Endothelial cell (in vitro differentiated cells): ENCODE data around the gene SCO2. TPM values are rescaled to one million over a fixed set of nuclear protein-coding genes. Genes with fewer than 3 reads are reported as not detected.

Experiments
- DNase-seq: peaks from one replicate; pipeline ENCODE4 v3.0.0; 2021; ENCODE audit warnings: low spot score
- H3K27ac Mint-ChIP-seq: one replicate; pipeline ENCODE4 v1.8.0; 2021; ENCODE audit warnings: mixed read lengths, inconsistent platforms; ENCODE audit not compliant: unreplicated experiment
- H3K27me3 Mint-ChIP-seq: one replicate; pipeline ENCODE4 v1.8.0; 2021; ENCODE audit warnings: mild to moderate bottlenecking, moderate library complexity, mixed read lengths, inconsistent platforms; ENCODE audit not compliant: unreplicated experiment
- H3K36me3 Mint-ChIP-seq: one replicate; pipeline ENCODE4 v1.8.0; 2021; ENCODE audit warnings: mild to moderate bottlenecking, low read depth, mixed read lengths, inconsistent platforms; ENCODE audit not compliant: unreplicated experiment
- H3K4me1 Mint-ChIP-seq: one replicate; pipeline ENCODE4 v1.8.0; 2021; ENCODE audit warnings: mild to moderate bottlenecking, mixed read lengths, inconsistent platforms; ENCODE audit not compliant: unreplicated experiment
- H3K4me3 Mint-ChIP-seq: one replicate; pipeline ENCODE4 v1.8.0; 2021; ENCODE audit warnings: mild to moderate bottlenecking, mixed read lengths, inconsistent platforms; ENCODE audit not compliant: unreplicated experiment
- H3K9me3 Mint-ChIP-seq: one replicate; pipeline ENCODE4 v1.8.0; 2021; ENCODE audit warnings: mixed read lengths, inconsistent platforms; ENCODE audit not compliant: unreplicated experiment
- CTCF ChIP-seq: fragments of 200-600 bp; sonication (generic); IDR thresholded peaks from one replicate; pipeline ENCODE4 v1.5.0; 2021; ENCODE audit warnings: antibody characterized with exemption; ENCODE audit not compliant: unreplicated experiment
- total RNA-seq: library from RNA; stranded (reverse); fragmentation: NEBNext Ultra II Directional; extraction: Animal tissue kit (Norgen Biotek cat#: 25700); gene quantifications from one replicate; pipeline ENCODE4 v1.2.1, GENCODE V29; 2021; ENCODE audit not compliant: unreplicated experiment

SCO2 gene
- total RNA-seq, 1 donor from 2014 or later = 1.1 TPM

- Mint-ChIP-seq H3K4me1 (peaks cover 12% of the 10 kb centered on the region), H3K27ac (no peak overlapping the region), H3K9me3 (no peaks in the 10 kb centered on the region), H3K4me3 (peak overlapping the region; percentile 83), H3K27me3 (peaks cover 37% of the 10 kb centered on the region), H3K36me3 (peaks cover 5% of the 10 kb centered on the region)
- no peak for DNase-seq
- no peak for TF ChIP-seq CTCF
Measured at GRCh38 chr22:50527921-50528681, 2.7 kb upstream of the SCO2 start.

DNA sequence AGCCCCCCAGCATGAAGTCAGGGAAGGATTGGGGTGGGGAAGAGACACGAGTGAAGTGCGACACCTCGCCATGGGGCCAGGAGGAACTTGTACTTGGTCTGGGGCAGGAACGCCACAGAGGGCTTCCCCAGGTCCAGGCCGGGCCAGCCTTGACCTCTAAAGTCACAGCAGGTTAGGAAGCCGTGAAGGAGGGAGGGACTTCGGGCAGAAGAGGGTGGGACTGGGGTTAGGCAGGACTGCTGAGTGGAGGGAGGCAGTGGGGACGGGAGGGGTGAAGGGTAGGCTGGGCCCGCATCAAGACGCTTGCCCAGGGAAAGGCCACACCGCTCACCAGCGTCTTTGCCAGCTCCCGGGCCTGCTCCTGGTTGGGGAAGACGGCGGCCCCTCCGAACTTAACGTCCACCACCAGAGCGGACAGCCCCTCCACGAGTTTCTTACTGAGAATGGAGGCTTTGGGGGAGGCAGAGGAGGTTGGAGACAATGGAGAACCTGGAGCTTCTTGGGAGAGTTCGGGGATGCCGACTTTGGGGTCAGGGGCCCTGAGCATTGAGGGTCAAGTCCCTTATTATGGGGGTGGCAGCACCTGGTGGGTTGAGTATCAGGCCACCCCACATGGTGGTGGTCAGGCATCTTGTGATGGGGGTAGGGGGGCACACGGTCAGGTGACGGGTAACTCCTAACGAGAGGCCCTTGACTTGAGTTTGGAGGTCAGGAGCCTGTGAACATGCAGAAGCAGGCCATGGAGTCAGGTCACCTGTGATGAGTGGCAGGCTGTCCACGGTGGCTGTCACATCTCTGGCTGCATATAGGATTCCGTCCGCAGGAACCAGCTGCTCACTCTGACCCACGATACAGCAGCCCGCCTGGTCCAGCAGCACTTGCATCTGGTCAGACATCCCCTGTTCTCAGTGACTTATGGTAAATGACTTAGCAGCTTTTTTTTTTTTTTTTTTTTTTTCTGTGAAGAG, 1.7 kb upstream of the SCO2 start:
- TF ChIP-seq CTCF = no peak
- Mint-ChIP-seq H3K27me3 (peaks cover 35% of the 10 kb centered on the region), H3K27ac (peak overlapping the region; percentile 67), H3K4me3 (peak overlapping the region; percentile 83), H3K9me3 (no peaks in the 10 kb centered on the region), H3K4me1 (peaks cover 6% of the 10 kb centered on the region), H3K36me3 (peaks cover 5% of the 10 kb centered on the region)
- DNase-seq = no peak

- H3K36me3 Mint-ChIP-seq = peaks cover 5% of the 10 kb centered on the region
- peak overlapping the region; percentile 83 for H3K4me3 Mint-ChIP-seq
- H3K27me3 Mint-ChIP-seq = peaks cover 35% of the 10 kb centered on the region
- TF ChIP-seq CTCF = peak; percentile 56
- no peaks in the 10 kb centered on the region for H3K9me3 Mint-ChIP-seq
- peaks cover 6% of the 10 kb centered on the region for H3K4me1 Mint-ChIP-seq
- peak; percentile 68 for DNase-seq
- no peak overlapping the region for H3K27ac Mint-ChIP-seq
Measured at GRCh38 chr22:50526108-50526833, 873 bp upstream of the SCO2 start.

DNA sequence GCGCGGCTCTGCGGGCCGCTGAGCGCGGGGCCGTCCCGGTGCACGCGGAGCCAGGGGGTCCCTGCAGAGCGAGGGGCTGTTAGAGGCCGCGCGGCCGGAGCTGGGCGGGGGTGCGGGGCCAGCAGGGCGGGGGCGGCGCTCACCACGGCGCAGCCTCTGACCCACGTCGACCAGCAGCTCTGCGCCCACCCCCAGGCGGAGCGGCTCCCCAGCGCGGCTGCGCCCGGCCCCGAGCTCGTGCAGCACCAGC, 385 bp upstream of the SCO2 start:
- Mint-ChIP-seq H3K4me3 (peak overlapping the region; percentile 47), H3K9me3 (no peaks in the 10 kb centered on the region), H3K4me1 (peaks cover 6% of the 10 kb centered on the region), H3K27me3 (peaks cover 35% of the 10 kb centered on the region), H3K27ac (no peak overlapping the region), H3K36me3 (peaks cover 9% of the 10 kb centered on the region)
- no peak for TF ChIP-seq CTCF
- DNase-seq = no peak
